ENCODE measurements around the gene UBE2Q1.
A peak's percentile ranks its signal among the peaks of the same experiment; 100 is the strongest.

UBE2Q1 gene

DNA sequence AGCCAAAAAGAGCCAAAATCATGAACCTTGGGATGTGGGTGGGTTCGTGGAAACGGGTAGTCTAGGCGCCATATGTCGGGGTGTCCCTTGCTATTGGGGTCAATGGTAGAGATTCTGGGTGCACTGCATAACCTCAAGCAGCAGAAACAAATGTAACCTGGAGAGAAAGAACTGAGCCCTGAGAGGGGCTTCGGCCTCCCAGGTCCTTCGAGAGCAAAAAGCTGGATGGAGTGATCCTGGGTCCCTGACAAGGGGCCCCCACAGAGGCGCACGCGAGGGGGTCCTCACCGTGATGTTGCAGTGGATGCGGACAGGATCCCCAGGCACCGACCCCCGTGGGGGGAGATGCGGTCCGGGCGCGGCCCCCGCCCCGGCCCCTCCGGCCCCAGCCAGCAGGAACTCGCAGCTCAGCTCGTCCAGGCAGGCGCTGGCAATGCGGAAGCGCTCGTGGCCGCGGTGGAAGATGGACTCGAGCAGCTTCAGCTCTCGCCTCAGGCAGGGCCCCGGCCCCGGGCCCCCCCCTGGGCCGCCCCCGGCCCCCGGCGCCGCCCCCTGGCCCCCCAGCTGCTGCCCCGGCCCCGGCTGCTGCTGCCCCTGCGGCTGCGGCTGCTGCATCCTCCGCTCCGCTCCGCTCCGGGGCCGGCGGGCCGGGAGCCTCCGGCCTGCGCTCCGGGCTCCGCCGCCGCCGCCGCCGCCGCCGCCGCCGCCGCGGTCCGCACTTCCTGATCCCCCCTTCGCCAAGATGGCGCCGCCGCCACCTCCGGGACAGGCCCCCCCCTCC lies at the start of gene UBE2Q1:
TSS of gene UBE2Q1 (minus strand) at position 724 of the 781 bp plus-strand sequence. CDS start at position 615, 109 bp downstream.
- no peak for DNase-seq (ENCODE audit: extremely low read depth in 1 of 2, low read depth in 1 of 2)

- DNase-seq (ENCODE audit: extremely low read depth in 1 of 2, low read depth in 1 of 2): peak; percentile 73 to 90
Observed at GRCh38 chr1:154607609-154608396, 49.3 kb upstream of the UBE2Q1 start, which contains the start of gene ADAR. Gene ADAR, minus strand, starts transcription at chr1:154608186. Its CDS starts 180 bp downstream, at chr1:154608006.

GRCh38 chr1:154607106-154607608 lies 48.7 kb upstream of the UBE2Q1 start:
- DNase-seq (ENCODE audit: extremely low read depth in 1 of 2, low read depth in 1 of 2): no peak

DNA sequence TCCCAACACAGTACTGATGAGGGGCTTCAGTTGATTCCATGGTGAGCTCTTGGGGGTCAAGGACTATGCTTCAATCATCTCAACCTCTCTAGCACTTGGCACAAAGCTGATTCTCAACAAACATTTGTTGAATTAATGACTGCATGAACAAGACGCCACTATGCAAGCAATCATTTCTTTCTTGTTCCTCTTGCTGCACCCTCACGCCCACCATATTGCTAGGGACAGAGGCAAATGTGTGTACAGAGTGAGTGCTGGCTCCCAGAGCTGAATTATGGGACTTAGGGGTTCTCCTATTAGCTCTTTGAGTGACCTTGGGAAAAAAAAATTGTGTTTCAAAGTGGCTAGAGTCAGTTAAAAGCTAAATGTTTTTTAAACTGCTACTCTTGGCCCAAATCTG lies 47.1 kb upstream of the UBE2Q1 start:
- no peak for DNase-seq (ENCODE audit: extremely low read depth in 1 of 2, low read depth in 1 of 2)

DNA sequence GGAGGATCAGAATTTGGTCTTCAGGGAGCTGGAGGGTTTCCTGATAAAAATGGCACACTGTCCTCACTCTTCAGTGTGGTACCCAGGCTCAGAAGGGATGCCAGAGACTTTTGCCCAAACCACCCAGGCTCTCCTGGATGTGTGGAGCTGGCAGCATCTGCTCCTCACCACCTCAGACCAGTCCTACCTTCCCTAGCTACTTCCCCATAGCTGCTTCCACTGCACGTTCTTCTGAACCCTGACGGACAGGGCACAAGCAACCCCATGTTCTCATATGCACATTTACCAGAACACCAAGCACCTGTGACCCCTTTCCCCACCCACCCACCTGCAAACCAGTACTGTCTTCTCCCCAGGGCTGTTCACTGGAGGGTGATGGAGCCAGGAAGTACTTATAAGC lies 44.9 kb upstream of the UBE2Q1 start:
- no peak for DNase-seq (ENCODE audit: extremely low read depth in 1 of 2, low read depth in 1 of 2)

DNA sequence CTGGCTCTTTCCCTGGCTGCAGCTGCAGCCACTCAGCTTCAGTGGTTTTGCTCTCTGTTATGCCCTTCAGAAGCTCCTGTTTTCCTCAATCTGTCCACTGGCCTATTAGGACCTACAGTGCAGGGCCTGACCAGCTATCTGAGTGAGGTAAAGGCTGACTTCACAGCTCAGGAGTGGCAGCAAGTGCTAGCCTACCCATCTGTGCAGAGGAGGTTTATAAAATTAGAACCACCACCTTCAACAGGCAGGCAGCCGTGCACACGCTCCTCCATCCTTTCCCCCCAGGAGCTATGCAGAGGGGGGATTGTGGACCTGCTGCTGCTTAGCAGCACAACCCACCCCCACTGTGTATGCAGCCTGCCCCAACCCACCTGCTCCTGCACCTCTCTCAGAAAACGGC lies 41.2 kb upstream of the UBE2Q1 start:
- DNase-seq (ENCODE audit: extremely low read depth in 1 of 2, low read depth in 1 of 2): no peak

DNA sequence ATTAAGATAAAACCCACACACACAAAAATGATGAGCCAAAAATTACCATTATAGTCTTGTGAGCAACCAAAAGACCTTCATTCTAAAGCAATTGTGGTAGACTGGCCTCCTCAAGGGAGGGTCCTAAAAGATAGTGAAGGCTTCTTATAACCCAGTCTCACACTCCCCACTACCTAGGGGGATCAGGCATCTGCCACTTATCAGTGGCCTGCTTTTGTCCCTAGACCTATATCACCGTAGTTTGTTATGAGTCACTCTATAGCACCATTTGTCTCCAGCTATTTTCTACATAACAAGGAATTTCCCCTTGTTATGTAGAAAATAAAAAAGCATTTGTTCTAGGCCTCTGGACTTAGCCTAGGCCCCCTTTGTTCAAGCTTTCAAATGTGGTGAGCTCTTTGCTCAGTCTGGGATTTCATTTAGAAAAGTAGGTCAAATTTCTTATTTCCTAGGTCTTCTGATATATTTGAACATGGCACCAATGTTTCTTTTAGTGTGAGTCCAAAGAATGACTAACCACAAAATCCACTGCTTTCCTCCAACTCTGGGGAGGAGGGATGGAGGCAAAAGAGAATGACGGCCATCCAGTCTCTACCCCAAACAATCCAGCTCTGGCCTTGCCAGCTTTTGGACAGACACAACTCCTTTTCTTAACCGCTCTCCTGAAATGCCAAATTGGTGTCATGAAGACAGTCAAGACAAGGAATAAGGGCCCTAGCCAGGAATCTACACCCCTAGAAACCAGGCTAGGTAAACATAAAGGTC lies 40.6 kb upstream of the UBE2Q1 start:
- no peak for DNase-seq (ENCODE audit: extremely low read depth in 1 of 2, low read depth in 1 of 2)

DNA sequence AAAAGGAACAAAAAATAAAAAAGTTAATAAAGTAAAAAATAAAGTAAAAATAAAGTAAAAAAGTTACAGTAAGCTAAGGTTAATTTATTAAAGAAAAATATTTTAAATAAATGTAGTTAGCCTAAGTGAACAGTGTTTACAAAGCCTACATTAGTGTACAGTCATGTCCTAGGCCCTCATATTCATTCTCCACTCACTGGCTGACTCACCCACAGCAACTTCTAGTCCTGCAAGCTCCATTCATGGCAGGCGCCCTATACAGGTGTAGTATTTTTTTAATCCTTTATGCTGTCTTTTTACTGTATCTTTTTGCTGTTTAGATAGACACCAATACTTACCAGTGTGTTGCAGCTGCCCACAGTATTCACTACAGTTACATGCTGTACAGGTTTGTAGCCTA lies 37.2 kb upstream of the UBE2Q1 start:
- no peak for DNase-seq (ENCODE audit: extremely low read depth in 1 of 2, low read depth in 1 of 2)

- no peak for DNase-seq (ENCODE audit: extremely low read depth in 1 of 2, low read depth in 1 of 2)
Observed at GRCh38 chr1:154594811-154595210, 36.3 kb upstream of the UBE2Q1 start.

DNA sequence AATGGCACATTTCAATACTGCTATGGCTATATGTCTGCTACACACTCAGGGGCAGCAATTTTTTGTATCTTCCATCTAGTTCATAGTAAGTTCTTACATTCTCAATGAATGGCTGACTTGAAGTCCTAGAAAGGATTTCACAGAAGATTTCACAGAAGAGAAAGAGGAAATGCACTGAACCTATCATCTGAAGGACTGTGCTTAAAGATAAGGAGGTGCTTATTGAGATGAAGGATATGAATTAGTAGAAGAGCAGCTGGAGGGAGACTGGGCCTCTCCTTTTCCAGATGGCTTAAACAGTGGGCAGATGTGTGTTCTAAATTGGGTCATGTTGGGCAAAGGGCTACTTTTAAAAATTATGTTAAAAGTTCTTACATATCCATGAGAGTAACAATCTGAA lies 34.9 kb upstream of the UBE2Q1 start:
- DNase-seq (ENCODE audit: extremely low read depth in 1 of 2, low read depth in 1 of 2): no peak

GRCh38 chr1:154591206-154591605 lies 32.7 kb upstream of the UBE2Q1 start:
- no peak for DNase-seq (ENCODE audit: extremely low read depth in 1 of 2, low read depth in 1 of 2)

DNA sequence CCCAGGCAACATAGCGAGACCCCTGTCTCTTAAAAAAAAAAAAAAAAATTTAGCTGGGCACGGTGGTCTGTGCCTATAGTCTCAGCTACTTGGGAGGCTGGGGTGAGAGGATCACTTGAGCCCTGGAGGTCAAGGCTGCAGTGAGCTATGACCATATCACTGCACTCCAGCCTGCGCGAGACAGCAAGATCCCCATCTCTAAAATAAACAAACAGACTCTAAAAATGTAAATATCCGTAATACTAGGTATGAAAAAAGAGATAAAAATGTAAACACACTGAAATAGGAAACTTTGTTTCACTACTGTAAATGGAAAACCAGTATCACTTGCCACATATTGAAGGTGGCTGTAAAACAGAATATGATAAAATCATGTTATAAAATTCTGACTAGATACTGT lies 32.3 kb upstream of the UBE2Q1 start:
- no peak for DNase-seq (ENCODE audit: extremely low read depth in 1 of 2, low read depth in 1 of 2)

- no peak for DNase-seq (ENCODE audit: extremely low read depth in 1 of 2, low read depth in 1 of 2)
Observed at GRCh38 chr1:154589780-154590179, 31.3 kb upstream of the UBE2Q1 start.

DNA sequence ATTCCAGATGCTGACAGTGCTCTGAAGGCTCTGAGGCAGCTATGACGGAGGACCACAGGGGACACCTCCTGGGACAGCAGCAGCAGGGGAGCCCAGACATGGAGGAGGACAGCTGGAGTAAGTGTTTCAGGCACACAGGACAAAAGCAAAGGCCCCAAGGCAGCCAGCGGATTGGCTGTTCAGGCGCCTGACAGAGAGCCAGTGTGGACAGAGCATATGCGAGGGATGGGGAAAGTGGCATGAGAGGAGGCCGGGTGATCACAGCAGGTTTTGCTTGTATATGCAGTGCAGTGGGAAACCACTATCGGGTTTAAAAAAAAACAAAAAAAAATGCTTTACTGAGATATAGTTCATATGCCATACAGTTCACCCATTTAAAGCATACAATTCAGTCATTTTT lies 28.2 kb upstream of the UBE2Q1 start:
- no peak for DNase-seq (ENCODE audit: extremely low read depth in 1 of 2, low read depth in 1 of 2)

GRCh38 chr1:154586231-154586630 lies 27.8 kb upstream of the UBE2Q1 start:
- no peak for DNase-seq (ENCODE audit: extremely low read depth in 1 of 2, low read depth in 1 of 2)

GRCh38 chr1:154584267-154584994 lies 26.0 kb upstream of the UBE2Q1 start:
- DNase-seq (ENCODE audit: extremely low read depth in 1 of 2, low read depth in 1 of 2): no peak

GRCh38 chr1:154583773-154584172 lies 25.3 kb upstream of the UBE2Q1 start:
- DNase-seq (ENCODE audit: extremely low read depth in 1 of 2, low read depth in 1 of 2): no peak

DNA sequence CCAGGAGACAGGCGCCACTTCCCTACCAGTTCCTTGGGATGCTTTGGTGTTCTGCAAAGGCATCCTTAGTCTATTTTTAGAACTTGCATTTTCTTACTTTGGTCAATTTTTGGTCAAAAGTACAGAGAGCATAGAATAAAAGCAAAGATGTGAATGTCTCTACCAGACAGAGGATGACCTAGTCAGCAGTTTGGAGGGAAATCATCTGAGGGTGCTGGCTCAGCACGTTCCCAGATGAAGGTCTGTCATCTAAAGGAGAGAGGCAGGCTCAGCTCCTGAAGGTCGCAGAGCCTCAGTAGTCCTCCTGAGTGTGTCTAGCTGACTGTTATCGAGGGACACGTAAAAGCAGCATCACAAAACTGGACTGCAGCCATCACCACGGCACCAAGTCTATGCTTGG lies 24.4 kb upstream of the UBE2Q1 start:
- no peak for DNase-seq (ENCODE audit: extremely low read depth in 1 of 2, low read depth in 1 of 2)

DNA sequence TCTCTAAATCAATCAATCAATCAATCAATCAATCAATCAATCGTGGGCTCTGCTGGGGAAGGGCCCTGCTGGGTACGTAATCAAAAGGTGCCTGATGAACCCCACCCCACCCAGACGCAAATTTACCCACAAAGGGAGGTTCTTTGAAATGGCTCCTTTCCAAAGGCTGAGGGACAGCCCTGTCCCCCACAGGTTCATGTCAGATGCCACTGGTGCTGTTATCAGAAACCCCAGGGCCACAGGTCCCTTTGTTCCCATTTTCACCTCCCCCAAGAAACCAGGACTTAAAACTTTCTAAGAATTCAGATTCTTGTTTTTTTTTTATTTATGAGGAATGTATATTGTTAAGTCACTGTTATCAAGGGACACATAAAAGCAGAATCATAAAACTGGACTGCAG lies 23.3 kb upstream of the UBE2Q1 start:
- DNase-seq (ENCODE audit: extremely low read depth in 1 of 2, low read depth in 1 of 2): no peak

DNA sequence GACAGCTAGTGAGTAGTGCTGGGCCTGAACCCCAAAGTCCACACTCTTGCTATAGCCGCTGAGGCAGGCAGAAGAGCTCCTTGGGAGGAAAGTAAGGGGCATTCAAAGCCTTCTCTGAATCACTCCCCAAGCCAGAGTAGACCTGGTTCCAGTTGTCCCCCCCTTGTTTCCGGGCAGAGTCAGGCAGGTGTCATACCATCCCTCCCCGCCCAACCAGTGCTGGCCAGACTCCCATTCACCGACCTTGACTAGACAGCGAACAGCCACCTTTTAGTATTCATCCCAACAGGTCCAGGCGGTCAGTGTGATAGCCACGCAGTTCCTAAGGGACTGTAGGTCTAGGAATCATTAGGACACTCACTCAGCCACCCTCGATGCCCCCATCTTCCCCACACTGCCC lies 20.9 kb upstream of the UBE2Q1 start:
- no peak for DNase-seq (ENCODE audit: extremely low read depth in 1 of 2, low read depth in 1 of 2)

- no peak for DNase-seq (ENCODE audit: extremely low read depth in 1 of 2, low read depth in 1 of 2)
Observed at GRCh38 chr1:154578058-154578418, 19.6 kb upstream of the UBE2Q1 start.
